Liver (tissue), 3 donors: ENCODE results near the gene SORCS2.

Experiments
- JUND ChIP-seq, 2 donors: IDR thresholded peaks; 2 replicates each; pipeline ENCODE4 v1.6.1; 2016; ENCODE audit warnings: antibody characterized with exemption in 2 of 2
- RAD21 ChIP-seq, 2 donors: IDR thresholded peaks; 2 replicates each; pipeline ENCODE4 v1.6.1; 2016; ENCODE audit warnings: antibody characterized with exemption in 2 of 2, mild to moderate bottlenecking in 2 of 2
- RXRA ChIP-seq, 2 donors: IDR thresholded peaks; 2 replicates each; pipeline ENCODE4 v1.6.1; 2017 to 2018; ENCODE audit warnings: antibody characterized with exemption in 2 of 2, mild to moderate bottlenecking in 1 of 2
- TF ChIP-seq, protein P1 (sequence below): fragments of 150-350 bp; IDR thresholded peaks from 2 replicates; pipeline ENCODE4 v1.5.1; 2017; ENCODE audit warnings: improper control_type of control experiment, low read depth, low read length; ENCODE audit not compliant: missing input control
- TF ChIP-seq, protein P2 (sequence below): IDR thresholded peaks from 2 replicates; pipeline ENCODE4 v1.6.1; 2016; ENCODE audit warnings: antibody characterized with exemption
- TF ChIP-seq, protein P3 (sequence below): IDR thresholded peaks from 2 replicates; pipeline ENCODE4 v1.6.1; 2016; ENCODE audit warnings: antibody characterized with exemption
- TF ChIP-seq, protein P4 (sequence below): IDR thresholded peaks from 2 replicates; pipeline ENCODE4 v1.6.1; 2016; ENCODE audit warnings: antibody characterized with exemption, mild to moderate bottlenecking
- donor health status: healthy.
- donor health status: healthy.

DNA sequence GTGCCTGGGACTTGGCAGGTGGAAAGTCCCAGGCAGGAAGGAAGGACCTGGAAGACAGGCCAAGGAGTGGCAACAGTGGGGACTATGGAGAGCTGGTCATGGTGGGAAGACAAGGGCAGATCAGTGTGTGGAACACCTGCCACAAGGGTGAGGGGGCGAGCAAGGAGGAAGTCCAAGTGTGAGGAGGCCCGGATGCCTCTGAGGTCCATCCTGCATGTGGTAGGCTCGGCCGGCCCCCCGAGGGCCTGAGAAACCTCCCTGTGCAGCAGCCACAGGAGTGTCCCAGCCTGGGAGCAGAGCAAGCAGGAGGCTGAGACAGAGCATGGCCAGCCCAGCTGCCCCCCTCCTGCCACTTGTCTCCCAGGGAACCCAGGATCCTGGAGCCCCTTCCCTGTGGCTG lies 282.9 kb downstream of the SORCS2 start:
- TF ChIP-seq, protein P1, sequence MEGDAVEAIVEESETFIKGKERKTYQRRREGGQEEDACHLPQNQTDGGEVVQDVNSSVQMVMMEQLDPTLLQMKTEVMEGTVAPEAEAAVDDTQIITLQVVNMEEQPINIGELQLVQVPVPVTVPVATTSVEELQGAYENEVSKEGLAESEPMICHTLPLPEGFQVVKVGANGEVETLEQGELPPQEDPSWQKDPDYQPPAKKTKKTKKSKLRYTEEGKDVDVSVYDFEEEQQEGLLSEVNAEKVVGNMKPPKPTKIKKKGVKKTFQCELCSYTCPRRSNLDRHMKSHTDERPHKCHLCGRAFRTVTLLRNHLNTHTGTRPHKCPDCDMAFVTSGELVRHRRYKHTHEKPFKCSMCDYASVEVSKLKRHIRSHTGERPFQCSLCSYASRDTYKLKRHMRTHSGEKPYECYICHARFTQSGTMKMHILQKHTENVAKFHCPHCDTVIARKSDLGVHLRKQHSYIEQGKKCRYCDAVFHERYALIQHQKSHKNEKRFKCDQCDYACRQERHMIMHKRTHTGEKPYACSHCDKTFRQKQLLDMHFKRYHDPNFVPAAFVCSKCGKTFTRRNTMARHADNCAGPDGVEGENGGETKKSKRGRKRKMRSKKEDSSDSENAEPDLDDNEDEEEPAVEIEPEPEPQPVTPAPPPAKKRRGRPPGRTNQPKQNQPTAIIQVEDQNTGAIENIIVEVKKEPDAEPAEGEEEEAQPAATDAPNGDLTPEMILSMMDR = no peak
- no peak for TF ChIP-seq RXRA (IDR thresholded peaks at IDR 0.05)
- TF ChIP-seq, protein P2, sequence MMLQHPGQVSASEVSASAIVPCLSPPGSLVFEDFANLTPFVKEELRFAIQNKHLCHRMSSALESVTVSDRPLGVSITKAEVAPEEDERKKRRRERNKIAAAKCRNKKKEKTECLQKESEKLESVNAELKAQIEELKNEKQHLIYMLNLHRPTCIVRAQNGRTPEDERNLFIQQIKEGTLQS = no peak
- TF ChIP-seq, protein P3, sequence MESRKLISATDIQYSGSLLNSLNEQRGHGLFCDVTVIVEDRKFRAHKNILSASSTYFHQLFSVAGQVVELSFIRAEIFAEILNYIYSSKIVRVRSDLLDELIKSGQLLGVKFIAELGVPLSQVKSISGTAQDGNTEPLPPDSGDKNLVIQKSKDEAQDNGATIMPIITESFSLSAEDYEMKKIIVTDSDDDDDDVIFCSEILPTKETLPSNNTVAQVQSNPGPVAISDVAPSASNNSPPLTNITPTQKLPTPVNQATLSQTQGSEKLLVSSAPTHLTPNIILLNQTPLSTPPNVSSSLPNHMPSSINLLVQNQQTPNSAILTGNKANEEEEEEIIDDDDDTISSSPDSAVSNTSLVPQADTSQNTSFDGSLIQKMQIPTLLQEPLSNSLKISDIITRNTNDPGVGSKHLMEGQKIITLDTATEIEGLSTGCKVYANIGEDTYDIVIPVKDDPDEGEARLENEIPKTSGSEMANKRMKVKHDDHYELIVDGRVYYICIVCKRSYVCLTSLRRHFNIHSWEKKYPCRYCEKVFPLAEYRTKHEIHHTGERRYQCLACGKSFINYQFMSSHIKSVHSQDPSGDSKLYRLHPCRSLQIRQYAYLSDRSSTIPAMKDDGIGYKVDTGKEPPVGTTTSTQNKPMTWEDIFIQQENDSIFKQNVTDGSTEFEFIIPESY = no peak
- TF ChIP-seq, protein P4, sequence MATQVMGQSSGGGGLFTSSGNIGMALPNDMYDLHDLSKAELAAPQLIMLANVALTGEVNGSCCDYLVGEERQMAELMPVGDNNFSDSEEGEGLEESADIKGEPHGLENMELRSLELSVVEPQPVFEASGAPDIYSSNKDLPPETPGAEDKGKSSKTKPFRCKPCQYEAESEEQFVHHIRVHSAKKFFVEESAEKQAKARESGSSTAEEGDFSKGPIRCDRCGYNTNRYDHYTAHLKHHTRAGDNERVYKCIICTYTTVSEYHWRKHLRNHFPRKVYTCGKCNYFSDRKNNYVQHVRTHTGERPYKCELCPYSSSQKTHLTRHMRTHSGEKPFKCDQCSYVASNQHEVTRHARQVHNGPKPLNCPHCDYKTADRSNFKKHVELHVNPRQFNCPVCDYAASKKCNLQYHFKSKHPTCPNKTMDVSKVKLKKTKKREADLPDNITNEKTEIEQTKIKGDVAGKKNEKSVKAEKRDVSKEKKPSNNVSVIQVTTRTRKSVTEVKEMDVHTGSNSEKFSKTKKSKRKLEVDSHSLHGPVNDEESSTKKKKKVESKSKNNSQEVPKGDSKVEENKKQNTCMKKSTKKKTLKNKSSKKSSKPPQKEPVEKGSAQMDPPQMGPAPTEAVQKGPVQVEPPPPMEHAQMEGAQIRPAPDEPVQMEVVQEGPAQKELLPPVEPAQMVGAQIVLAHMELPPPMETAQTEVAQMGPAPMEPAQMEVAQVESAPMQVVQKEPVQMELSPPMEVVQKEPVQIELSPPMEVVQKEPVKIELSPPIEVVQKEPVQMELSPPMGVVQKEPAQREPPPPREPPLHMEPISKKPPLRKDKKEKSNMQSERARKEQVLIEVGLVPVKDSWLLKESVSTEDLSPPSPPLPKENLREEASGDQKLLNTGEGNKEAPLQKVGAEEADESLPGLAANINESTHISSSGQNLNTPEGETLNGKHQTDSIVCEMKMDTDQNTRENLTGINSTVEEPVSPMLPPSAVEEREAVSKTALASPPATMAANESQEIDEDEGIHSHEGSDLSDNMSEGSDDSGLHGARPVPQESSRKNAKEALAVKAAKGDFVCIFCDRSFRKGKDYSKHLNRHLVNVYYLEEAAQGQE = no peak
- no peak for TF ChIP-seq RAD21 (IDR thresholded peaks at IDR 0.05)
- TF ChIP-seq JUND (IDR thresholded peaks at IDR 0.05) = no peak
